Loucy (cell line): ENCODE measurements around the gene ATG7.

ENCODE experiments used
- H2AFZ ChIP-seq: fragments of 200-600 bp; sonication (generic); 2 replicates; pipeline ENCODE4 v1.6.0; 2016; ENCODE audit warnings: antibody characterized with exemption, mild to moderate bottlenecking, low read length, moderate library complexity
- H3F3A ChIP-seq: fragments of 200-600 bp; 2 replicates; pipeline ENCODE4 v1.6.0; 2016; ENCODE audit warnings: antibody characterized with exemption, low read depth, mild to moderate bottlenecking
- H3K27me3 ChIP-seq: fragments of 200-600 bp; sonication (generic); 2 replicates; pipeline ENCODE4 v1.6.1; 2014; ENCODE audit warnings: low read length, mild to moderate bottlenecking; ENCODE audit not compliant: insufficient read depth, poor library complexity, severe bottlenecking
- H3K36me3 ChIP-seq: fragments of 200-600 bp; sonication (generic); 2 replicates; pipeline ENCODE4 v1.6.1; 2016; ENCODE audit warnings: low read length; ENCODE audit not compliant: insufficient read depth
- H3K4me1 ChIP-seq: fragments of 200-600 bp; sonication (generic); 2 replicates; pipeline ENCODE4 v1.5.1; 2014; ENCODE audit warnings: low read length, mild to moderate bottlenecking; ENCODE audit not compliant: insufficient read depth, poor library complexity, severe bottlenecking
- H3K4me2 ChIP-seq: fragments of 200-600 bp; sonication (generic); 2 replicates; pipeline ENCODE4 v1.6.0; 2014; ENCODE audit warnings: antibody characterized with exemption, low read length, low read depth, mild to moderate bottlenecking; ENCODE audit not compliant: poor library complexity, severe bottlenecking
- H3K4me3 ChIP-seq: fragments of 200-600 bp; sonication (generic); 2 replicates; pipeline ENCODE4 v1.5.1; 2014; ENCODE audit warnings: low read length, mild to moderate bottlenecking, mixed read lengths; ENCODE audit not compliant: poor library complexity, severe bottlenecking
- H3K79me2 ChIP-seq: fragments of 200-600 bp; sonication (generic); 2 replicates; pipeline ENCODE4 v1.6.1; 2014; ENCODE audit warnings: low read length; ENCODE audit not compliant: insufficient read depth
- H3K9ac ChIP-seq: fragments of 200-600 bp; sonication (generic); 2 replicates; pipeline ENCODE4 v1.6.0; 2014; ENCODE audit warnings: mild to moderate bottlenecking, low read depth, low read length, moderate library complexity; ENCODE audit not compliant: poor library complexity, severe bottlenecking
- H3K9me2 ChIP-seq: fragments of 200-600 bp; sonication (generic); replicated peaks from 2 replicates; pipeline ENCODE4 v1.6.1; 2016; ENCODE audit warnings: low read depth, low read length, mixed read lengths
- H3K9me3 ChIP-seq: fragments of 200-600 bp; sonication (generic); 2 replicates; pipeline ENCODE4 v1.6.1; 2014; ENCODE audit warnings: mild to moderate bottlenecking, antibody characterized with exemption, low read length, low read depth; ENCODE audit not compliant: insufficient read depth
- H4K20me1 ChIP-seq: fragments of 200-600 bp; sonication (generic); 2 replicates; pipeline ENCODE4 v1.6.0; 2014; ENCODE audit warnings: antibody characterized with exemption, low read length, mild to moderate bottlenecking; ENCODE audit not compliant: insufficient read depth, poor library complexity, severe bottlenecking
- EZH2phosphoT487 ChIP-seq: fragments of 200-600 bp; IDR thresholded peaks from 2 replicates; pipeline ENCODE4 v1.6.1; 2018; ENCODE audit warnings: antibody characterized with exemption, mild to moderate bottlenecking, moderate library complexity, borderline replicate concordance
- TF ChIP-seq, protein P1 (sequence below): fragments of 200-600 bp; sonication (generic); conservative IDR thresholded peaks from 2 replicates; pipeline ENCODE4 v1.5.1; 2014; ENCODE audit warnings: mild to moderate bottlenecking, antibody characterized with exemption, low read length

Gene ATG7

DNA sequence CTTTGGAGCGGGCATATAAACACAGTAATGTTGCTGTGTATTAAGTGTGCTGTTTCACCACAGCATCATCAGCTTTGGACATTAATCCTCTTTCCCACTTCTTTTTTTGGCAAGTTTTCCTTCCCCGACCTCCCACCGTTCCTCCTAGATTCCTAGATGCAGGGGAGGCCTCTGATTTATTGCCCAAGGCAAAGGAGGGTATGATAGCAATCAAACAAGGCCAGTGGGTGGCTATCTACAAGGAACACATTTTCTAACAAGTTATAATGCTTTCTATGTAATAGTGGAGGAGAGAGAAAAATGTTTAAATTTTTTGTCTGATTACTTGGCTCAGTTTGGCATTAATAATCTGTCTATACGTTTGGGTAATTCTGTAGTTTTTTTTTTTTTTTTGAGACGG, 38.1 kb downstream of the ATG7 start:
- Histone ChIP-seq H2AFZ (no peak overlapping the region), H4K20me1 (no peaks in the 10 kb centered on the region), H3K79me2 (no peaks in the 10 kb centered on the region), H3K4me1 (peaks cover 24% of the 10 kb centered on the region), H3F3A (no peaks in the 10 kb centered on the region), H3K27me3 (no peaks in the 10 kb centered on the region), H3K4me3 (no peak overlapping the region), H3K9me2 (no peaks in the 10 kb centered on the region), H3K4me2 (no peak overlapping the region), H3K36me3 (peaks cover 47% of the 10 kb centered on the region; the same call in 1 of the 2 replicates), H3K9me3 (no peaks in the 10 kb centered on the region), H3K9ac (no peak overlapping the region)
- TF ChIP-seq EZH2phosphoT487 = no peak
- TF ChIP-seq, protein P1, sequence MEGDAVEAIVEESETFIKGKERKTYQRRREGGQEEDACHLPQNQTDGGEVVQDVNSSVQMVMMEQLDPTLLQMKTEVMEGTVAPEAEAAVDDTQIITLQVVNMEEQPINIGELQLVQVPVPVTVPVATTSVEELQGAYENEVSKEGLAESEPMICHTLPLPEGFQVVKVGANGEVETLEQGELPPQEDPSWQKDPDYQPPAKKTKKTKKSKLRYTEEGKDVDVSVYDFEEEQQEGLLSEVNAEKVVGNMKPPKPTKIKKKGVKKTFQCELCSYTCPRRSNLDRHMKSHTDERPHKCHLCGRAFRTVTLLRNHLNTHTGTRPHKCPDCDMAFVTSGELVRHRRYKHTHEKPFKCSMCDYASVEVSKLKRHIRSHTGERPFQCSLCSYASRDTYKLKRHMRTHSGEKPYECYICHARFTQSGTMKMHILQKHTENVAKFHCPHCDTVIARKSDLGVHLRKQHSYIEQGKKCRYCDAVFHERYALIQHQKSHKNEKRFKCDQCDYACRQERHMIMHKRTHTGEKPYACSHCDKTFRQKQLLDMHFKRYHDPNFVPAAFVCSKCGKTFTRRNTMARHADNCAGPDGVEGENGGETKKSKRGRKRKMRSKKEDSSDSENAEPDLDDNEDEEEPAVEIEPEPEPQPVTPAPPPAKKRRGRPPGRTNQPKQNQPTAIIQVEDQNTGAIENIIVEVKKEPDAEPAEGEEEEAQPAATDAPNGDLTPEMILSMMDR = no peak

DNA sequence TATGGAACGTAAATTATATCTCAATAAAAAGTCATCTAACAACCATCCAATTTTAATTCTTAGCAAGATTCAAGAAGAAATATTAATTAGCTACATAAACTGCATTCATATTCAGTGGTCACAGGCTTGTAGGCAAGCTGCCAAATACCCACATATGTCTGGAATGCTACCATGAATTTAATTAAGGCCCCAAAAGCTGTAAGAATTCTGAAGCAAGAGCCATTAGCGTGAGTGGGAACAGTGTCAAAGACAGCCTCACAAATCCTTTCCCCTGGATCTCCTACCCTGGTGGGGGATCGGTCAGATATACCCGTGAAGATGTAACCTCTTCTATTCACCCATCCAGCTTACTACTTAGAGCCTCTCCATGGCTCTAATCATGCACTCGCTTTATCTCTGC, 40.0 kb downstream of the ATG7 start:
- Histone ChIP-seq H4K20me1 (no peaks in the 10 kb centered on the region), H3K27me3 (no peaks in the 10 kb centered on the region), H3F3A (no peaks in the 10 kb centered on the region), H3K9me2 (no peaks in the 10 kb centered on the region), H3K4me1 (peaks cover 6% of the 10 kb centered on the region), H3K4me3 (no peak overlapping the region), H3K9ac (no peak overlapping the region), H3K9me3 (no peaks in the 10 kb centered on the region), H3K4me2 (no peak overlapping the region), H3K36me3 (peaks cover 59% of the 10 kb centered on the region; the same call in 1 of the 2 replicates), H3K79me2 (no peaks in the 10 kb centered on the region), H2AFZ (no peak overlapping the region)
- TF ChIP-seq, protein P1 = no peak
- TF ChIP-seq EZH2phosphoT487 = no peak

DNA sequence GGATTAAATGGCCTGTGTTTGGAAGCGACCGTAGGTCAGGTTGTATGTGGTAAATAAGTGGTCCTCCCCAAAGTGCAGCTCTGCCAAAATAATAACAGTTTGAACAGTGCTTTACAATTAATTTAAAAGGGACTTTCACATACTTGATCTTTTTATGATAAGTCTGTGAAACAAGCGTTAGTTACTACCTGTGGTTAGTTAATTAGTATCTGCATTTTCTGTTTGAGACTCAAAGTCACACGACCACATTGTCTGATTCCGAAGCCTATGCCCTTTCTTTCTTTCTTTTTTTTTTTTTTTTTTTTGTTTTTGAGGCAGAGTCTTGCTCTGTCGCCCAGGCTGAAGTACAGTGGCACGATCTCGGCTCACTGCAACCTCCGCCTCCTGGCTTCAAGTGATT, 45.1 kb downstream of the ATG7 start:
- Histone ChIP-seq H3K4me2 (no peak overlapping the region), H3K36me3 (peaks cover 49% of the 10 kb centered on the region; the same call in 1 of the 2 replicates), H3F3A (no peaks in the 10 kb centered on the region), H3K9ac (no peak overlapping the region), H3K4me3 (no peak overlapping the region), H3K9me2 (no peaks in the 10 kb centered on the region), H3K9me3 (no peaks in the 10 kb centered on the region), H3K79me2 (no peaks in the 10 kb centered on the region), H3K27me3 (no peaks in the 10 kb centered on the region), H3K4me1 (no peaks in the 10 kb centered on the region), H2AFZ (no peak overlapping the region), H4K20me1 (no peaks in the 10 kb centered on the region)
- TF ChIP-seq, protein P1 = no peak
- TF ChIP-seq EZH2phosphoT487 = no peak
